Stimulated activated CD4-positive, alpha-beta T cell treated with anti-CD3 and anti-CD28 coated beads, Interleukin-15, amount 100 ng/mL, for 1 hour (primary cell): ENCODE measurements around the gene LHPP.

Experiments
- DNase-seq, 2 donors: peaks; one replicate each; pipeline ENCODE4 v3.0.0-alpha.2; 2020; ENCODE audit warnings: low read depth in 1 of 2, low spot score in 1 of 2

Gene LHPP

DNA sequence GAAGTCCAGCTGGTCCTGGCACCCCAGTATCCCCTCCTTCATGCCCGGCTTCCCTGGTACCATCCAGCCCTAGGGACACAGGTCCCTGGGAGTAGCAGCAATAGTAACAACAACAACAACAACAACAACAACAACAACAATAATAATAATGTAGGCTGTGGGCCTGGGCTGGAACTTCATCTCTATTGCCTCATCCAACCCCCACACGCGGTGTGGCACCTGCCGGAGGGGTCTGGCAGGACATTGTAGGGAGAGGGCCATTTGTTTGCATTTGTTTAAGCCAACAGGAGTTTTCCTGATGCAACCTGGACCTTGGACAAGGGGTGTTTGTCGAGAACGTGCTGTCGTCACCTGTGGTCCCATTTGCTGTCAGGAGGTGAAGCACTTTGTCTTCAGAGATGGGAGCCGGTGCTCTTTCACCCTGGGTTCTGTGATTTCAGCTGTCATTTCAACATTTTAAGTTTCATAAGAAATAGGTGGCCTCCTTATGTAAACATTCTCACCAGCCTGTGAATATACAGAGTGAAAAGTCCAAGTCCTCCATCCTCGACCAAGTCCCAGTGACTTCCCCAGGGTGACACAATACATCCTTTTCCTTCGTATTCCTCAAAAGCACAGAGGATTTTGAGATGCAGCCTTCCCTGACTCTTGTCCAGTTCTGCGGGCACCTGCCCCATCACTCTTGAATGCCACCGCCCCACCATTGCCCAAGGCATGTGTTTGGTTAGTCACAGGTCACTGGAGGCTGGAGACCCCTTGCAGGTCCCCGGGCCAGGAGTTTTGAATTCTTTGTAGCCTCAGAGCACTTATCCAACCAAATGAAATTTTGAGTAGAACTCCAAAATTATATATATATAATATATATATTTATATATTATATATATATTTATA lies 9.2 kb downstream of the LHPP start:
- DNase-seq: no peak

DNA sequence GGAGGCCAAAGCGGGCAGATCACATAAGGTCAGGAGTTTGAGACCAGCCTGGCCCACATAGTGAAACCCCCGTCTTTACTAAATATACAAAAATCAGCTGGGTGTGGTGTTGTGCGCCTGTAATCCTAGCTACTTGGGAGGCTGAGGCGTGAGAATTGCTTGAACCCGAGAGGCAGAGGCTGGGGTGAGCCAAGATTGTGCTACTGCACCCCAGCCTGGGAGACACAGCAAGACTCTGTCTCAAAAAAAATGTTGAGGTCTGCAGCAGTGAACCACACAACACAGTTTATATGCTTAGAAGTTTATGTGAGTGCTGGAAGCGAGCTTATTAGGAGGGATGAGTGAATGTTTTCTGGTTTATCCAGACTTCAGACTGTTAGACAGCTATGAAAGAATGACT lies 10.4 kb downstream of the LHPP start:
- DNase-seq: no peak

DNA sequence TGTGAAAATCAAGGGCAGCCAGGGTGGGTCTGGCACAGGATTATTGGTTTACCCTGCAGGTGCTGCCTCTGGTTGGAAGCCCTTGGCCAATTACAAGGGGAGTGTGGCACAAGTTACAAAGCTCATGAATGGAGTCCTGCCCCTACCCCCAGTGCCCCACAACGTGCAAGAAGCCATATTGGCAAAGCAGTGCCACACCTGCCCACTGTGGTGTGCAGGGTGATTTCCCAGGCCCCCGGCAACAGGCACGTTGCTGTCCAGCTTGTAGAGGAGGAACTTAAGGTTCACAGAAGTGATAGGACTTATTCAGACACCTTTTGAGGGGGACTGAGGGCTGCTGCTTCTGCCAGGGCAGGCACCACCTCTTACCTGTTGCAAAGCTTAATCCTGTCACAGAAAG lies 11.4 kb downstream of the LHPP start:
- no peak for DNase-seq

DNA sequence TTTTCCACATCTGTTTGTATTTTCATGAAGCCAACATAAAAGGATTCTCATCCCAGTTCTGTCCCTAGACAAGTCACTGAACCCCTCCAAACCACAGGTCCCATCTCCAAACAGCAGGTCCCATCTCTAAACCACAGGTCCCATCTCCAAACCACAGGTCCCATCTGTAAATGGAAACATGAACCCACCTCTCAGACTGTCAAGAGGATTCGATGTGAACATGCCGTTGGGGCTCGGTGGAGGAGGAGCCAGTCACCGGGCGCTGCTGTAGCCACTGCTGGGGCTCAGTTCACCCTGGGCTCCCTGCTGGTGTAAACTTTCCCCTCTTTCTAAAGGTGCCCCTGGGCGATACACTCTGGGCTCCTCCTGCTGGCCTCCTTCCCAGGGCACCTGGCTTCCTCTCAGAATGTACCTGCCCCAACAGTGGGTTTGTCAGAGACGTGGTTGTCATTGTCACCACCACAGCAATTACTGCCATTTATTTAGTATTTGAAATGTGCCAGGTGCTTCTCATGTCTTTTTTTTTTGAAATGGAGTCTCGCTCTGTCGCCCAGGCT lies 13.0 kb downstream of the LHPP start:
- DNase-seq: no peak

DNA sequence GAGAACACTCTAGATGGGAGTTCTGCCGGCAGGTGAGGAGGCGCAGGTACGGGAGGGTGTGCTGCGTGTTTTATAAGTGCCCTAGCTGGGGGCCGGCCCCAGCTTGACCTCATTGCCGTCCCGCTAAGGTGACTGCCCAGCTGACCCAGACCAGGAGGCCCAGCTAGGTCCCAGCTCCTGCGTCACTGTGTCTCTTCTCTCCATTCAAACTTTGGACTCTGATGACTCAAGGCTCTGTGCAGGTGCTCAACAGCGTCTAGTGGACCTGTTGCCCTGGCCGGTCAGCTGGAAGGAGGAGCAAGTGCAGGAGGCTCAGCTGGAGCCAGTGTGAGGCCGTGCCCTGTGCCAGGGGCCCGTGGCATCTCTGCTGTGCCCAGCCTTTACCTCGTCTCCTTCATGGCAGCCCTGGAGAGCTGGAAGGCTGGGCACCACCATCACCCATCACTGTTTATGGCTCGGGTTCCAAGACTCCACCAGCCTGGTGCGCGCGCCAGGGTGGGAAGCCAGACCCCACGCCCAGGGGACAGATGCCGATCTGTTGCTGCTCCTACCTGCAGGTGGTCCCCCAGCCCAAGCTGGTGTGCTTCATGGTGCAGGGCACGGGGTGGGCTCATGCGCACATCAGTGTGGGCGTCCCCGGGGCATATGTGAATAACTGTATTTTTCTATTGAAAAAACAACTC lies 14.6 kb downstream of the LHPP start:
- DNase-seq: no peak

DNA sequence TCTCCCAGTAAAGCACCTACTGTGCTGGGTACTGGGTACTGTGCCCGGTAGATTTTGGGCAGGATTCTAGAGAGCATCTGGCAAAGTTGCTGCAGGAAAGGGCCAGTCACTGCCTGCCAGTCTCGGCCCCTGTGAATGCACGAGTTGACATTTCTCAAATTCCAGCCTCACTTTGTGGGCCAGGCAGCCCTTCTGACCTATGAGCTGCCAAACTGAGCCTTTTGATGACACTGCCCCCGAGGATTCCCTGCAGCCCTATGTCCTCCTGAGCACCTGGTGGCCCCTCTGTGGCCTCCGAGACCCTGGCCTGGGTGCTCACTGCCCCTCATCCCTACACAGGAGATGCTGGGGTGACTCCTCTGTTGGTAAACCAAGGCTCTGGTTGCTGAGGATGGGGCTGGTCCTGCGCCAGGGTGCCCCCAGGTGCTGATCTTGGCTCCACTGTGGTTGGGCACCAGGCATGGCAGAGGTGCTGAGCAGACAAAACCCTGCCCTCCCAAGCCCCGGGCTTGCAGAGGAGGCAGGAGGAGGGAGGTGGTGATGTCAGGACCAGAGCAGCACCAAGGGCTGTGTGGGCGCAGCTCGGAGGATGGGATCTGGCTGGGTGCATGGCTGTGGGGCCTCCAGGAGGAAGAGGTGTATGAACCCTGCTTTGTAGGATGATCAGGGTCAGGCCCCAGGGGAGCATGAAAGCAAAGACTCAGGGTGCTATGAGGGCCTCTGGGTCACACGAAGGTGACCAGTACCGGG lies 16.2 kb downstream of the LHPP start:
- no peak for DNase-seq

DNA sequence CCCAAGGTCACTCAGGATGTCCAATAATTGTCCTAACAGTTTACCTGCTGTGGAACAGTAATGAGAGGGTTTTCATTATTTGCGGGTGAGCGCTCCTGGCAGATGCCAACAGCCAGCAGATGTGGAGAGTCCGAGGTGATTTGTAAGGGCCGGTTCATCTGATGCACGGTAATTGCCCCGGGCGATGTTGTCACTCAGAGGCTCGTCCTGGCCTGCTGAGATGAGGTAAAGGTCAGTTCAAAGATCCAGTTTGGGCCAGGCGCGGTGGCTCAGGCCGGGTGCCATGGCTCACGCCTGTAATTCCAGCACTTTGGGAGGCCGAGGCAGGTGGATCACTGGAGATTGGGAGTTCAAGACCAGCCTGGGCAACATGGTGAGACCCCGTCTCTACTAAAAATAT lies 16.9 kb downstream of the LHPP start:
- no peak for DNase-seq

GRCh38 chr10:124480860-124481259 lies 19.2 kb downstream of the LHPP start:
- no peak for DNase-seq

DNA sequence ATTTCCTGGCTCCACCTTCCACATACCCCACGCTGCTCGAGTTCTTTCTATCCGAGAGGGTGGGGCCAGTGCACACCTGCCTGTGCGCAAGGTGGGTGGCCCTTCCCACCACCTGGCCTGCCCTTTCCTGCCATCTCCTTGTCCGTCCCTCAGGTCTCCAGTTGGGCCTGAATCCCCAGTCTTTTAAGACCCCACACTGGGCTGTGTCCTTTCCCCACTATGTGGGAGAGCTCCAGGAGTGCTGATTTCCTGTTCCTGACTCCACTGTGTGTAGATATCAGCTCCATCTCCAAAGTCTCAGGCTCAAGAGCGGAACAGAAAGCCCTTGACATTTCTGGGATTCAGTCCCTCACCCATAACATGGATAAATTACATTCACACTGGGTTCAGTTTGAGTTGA lies 20.1 kb downstream of the LHPP start:
- no peak for DNase-seq

- DNase-seq: no peak
These were observed 20.7 kb downstream of the LHPP start for GRCh38 chr10:124482236-124482800.

DNA sequence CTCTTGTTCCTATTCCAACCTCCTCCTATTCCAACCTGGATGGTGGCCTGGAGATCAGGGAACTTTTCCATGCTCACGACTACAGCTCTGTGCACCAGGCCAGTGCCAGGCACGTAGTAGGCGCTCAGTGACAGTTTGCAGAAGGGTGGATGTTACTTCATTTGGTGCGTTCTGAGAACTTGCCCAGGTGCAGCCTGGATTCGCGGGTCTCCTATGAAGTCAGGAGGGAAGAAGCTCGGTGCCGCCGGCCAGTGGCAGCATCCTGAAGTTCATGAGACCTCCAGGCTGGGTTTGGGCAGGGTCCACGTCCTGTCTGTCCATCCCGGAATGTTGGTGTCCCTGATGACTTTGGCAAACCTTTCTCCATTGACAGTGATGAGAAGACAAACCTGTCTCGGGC lies 21.3 kb downstream of the LHPP start:
- no peak for DNase-seq

- DNase-seq: no peak
These were observed 22.4 kb downstream of the LHPP start for GRCh38 chr10:124484031-124484430.

DNA sequence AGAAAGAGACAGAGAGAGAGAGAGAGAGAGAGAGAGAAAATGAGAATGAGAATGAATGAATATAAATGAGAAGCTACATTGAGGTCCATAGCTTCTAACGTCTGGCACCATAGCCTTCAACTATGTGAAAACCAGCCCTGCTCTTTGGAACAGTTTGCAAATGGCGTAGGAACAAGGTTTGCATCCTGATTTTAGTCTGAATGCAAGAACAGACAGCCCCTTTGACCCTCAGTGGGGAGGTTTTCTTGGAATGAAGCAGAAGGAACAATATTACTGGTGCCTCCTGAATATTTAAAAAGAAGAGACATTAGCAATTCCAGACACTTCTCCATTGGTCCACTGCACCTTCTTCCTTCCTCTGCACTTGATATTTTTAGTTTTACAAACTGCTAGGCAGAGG lies 23.0 kb downstream of the LHPP start:
- DNase-seq: no peak

DNA sequence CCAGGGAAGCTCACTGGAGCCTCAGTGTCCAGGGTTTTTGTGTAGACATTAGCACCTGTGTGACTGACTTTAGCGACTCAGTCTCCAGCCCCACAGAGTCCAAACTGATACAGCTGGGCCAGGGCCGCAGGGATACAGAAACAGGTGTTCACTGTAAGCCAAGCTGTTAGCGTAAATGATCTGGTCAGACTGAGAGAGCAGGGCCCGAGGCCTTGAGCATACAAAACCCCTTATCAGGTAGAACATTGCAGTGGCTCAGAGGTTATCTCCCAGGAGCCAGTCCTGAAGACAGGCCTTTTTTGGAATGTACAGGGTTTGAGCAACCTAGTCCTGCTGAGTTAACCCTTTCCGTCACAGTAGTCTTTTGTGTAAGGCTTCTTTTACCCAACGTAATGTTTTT lies 25.0 kb downstream of the LHPP start:
- no peak for DNase-seq

- DNase-seq: no peak
These were observed 29.5 kb downstream of the LHPP start for GRCh38 chr10:124491105-124491504.

- no peak for DNase-seq
These were observed 30.6 kb downstream of the LHPP start for GRCh38 chr10:124492266-124492665.

GRCh38 chr10:124493214-124493882 lies 31.7 kb downstream of the LHPP start:
- DNase-seq: no peak

- DNase-seq: no peak
These were observed 32.6 kb downstream of the LHPP start for GRCh38 chr10:124494046-124494807.

DNA sequence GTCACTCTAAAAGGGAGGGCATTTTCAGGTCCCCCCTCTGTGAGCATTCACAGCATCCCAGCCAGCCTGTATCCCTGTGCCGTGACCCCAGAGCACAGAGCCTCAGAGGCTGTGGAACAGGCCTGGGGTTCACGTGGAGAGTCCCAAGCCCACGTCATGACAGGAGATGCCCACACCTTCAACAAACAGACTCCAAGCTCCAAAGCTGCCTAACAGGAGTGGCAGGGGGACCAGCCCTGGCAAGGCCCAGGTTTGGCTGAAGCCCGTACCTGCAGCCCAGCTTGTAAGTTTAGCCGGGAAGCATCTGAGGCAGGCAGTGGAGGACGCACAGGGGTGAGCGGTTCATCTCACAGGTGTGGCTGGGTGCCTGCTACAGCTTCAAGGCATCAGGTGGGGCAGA lies 33.5 kb downstream of the LHPP start:
- no peak for DNase-seq

DNA sequence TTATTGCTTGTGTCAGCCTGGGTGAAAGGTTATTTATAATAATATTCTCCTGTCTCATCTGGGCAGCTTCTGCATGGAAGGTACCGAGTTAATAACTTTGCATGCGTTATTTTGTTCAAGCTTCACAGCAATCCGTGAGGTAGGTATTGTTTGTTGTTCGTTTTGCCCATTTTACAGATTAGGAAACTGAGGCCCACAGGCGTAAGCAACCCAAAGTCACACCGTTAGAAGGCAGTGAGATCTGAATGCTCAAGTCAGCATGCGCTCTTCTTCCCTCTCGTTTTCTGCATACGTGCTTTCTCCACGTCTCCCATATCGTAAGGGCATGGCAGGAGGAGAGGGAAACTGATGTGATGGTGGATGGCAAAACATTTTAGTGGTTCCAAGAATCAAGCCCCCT lies 34.1 kb downstream of the LHPP start:
- no peak for DNase-seq
